HG03064 (cell line): ENCODE data around the gene SHC2.
"Not testable (repeated sequence)": the region's sequence is repeated elsewhere in the genome, so short reads cannot be mapped to it uniquely, and the experiment has no call there.

ENCODE experiments used
- ATAC-seq: cut with Tn5 transposase; IDR thresholded peaks from one replicate; pipeline ENCODE4 v1.9.1; 2021; ENCODE audit warnings: low read depth; ENCODE audit not compliant: unreplicated experiment

SHC2 gene

GRCh38 chr19:492091-492531 lies 31.3 kb upstream of the SHC2 start:
- no peak for ATAC-seq

- no peak for ATAC-seq
These were observed 30.4 kb upstream of the SHC2 start for GRCh38 chr19:491146-491741.

GRCh38 chr19:489418-490196 lies 28.8 kb upstream of the SHC2 start:
- ATAC-seq = peak; percentile 8

GRCh38 chr19:488505-489417 lies 27.9 kb upstream of the SHC2 start:
- ATAC-seq = peak; percentile 57

- no peak for ATAC-seq
These were observed 24.9 kb upstream of the SHC2 start for GRCh38 chr19:485583-486236.

- ATAC-seq = no peak
These were observed 24.2 kb upstream of the SHC2 start for GRCh38 chr19:485077-485476.

GRCh38 chr19:484494-484893 lies 23.7 kb upstream of the SHC2 start:
- ATAC-seq = no peak

GRCh38 chr19:483332-484072 lies 22.7 kb upstream of the SHC2 start:
- ATAC-seq = no peak

- no peak for ATAC-seq
These were observed 21.6 kb upstream of the SHC2 start for GRCh38 chr19:482186-483041.

- not testable (repeated sequence) for ATAC-seq
These were observed 20.3 kb upstream of the SHC2 start for GRCh38 chr19:481100-481499.

GRCh38 chr19:480016-480855 lies 19.4 kb upstream of the SHC2 start:
- ATAC-seq = no peak

GRCh38 chr19:478976-479375 lies 18.1 kb upstream of the SHC2 start:
- no peak for ATAC-seq

- ATAC-seq = no peak
These were observed 17.5 kb upstream of the SHC2 start for GRCh38 chr19:478236-478903.

GRCh38 chr19:475360-475759 lies 14.5 kb upstream of the SHC2 start:
- ATAC-seq = no peak

- ATAC-seq = no peak
These were observed 13.6 kb upstream of the SHC2 start for GRCh38 chr19:474126-475078.

- ATAC-seq = no peak
These were observed 11.4 kb upstream of the SHC2 start for GRCh38 chr19:472005-472858.
